Stomach (tissue), 4 donors: ENCODE data around the gene SDHA.
"Not testable (repeated sequence)": the region's sequence is repeated elsewhere in the genome, so short reads cannot be mapped to it uniquely, and the experiment has no call there.

Experiments
- CTCF ChIP-seq, 7 experiments: fragments of 450-650 bp in 4 of 7; fragments of 200-600 bp in 3 of 7; sonication (generic) in 3 of 7; IDR thresholded peaks; one replicate each; pipeline ENCODE4 v1.5.1; 2016 to 2019; ENCODE audit warnings: antibody characterized with exemption in 7 of 7, control low read depth in 2 of 7, mild to moderate bottlenecking in 1 of 7
- EP300 ChIP-seq: sonication (generic); formaldehyde crosslinking; IDR thresholded peaks from one replicate; pipeline ENCODE4 v1.6.1; 2017; ENCODE audit warnings: antibody characterized with exemption

- TF ChIP-seq CTCF (IDR thresholded peaks at IDR 0.05); EP300: not testable (repeated sequence)
These were observed 32.3 kb downstream of the SDHA start for GRCh38 chr5:250396-250795.
